ENCODE results near the gene RHOBTB1.

DNA sequence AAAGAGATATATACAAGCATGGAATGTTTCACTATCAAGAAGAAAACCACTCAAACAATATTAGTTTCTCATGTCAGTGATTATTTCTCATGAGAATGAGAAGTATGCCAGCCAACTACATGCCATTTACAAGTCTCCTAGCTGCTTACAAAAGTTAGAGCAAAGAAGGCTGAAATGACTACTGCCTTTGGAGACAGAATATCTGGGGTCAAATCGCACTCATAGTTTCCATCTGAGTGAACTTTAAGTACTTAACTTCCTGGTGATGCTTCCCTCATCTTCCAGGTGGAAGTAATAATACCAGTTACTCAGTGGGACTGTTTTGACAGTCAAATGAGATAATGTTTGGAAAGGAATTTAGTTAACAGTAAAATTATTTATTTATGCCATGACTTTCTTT, 42.0 kb upstream of the RHOBTB1 start:
- TF ChIP-seq, protein P1, sequence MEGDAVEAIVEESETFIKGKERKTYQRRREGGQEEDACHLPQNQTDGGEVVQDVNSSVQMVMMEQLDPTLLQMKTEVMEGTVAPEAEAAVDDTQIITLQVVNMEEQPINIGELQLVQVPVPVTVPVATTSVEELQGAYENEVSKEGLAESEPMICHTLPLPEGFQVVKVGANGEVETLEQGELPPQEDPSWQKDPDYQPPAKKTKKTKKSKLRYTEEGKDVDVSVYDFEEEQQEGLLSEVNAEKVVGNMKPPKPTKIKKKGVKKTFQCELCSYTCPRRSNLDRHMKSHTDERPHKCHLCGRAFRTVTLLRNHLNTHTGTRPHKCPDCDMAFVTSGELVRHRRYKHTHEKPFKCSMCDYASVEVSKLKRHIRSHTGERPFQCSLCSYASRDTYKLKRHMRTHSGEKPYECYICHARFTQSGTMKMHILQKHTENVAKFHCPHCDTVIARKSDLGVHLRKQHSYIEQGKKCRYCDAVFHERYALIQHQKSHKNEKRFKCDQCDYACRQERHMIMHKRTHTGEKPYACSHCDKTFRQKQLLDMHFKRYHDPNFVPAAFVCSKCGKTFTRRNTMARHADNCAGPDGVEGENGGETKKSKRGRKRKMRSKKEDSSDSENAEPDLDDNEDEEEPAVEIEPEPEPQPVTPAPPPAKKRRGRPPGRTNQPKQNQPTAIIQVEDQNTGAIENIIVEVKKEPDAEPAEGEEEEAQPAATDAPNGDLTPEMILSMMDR (IDR thresholded peaks at IDR 0.05; ENCODE audit: low read depth, low read length, poor library complexity, severe bottlenecking) = no peak
- no peak for TF ChIP-seq EZH2phosphoT487 (IDR thresholded peaks at IDR 0.05; ENCODE audit: borderline replicate concordance, low read length)

Data from DOHH2 (cell line).